OCI-LY3 (cell line): ENCODE data around the gene JUP.

Source experiments
- H2AFZ ChIP-seq: fragments of 200-600, 300-600 bp; shearing (Covaris generic); 2 replicates; pipeline ENCODE4 v1.6.0; 2014; ENCODE audit warnings: antibody characterized with exemption, low read depth, low read length
- H3K27ac ChIP-seq: fragments of 200-600, 300-600 bp; sonication (generic); 2 replicates; pipeline ENCODE4 v1.5.1; 2014; ENCODE audit warnings: mild to moderate bottlenecking, low read length, moderate library complexity, mixed read lengths
- H3K27me3 ChIP-seq: fragments of 200-600, 300-600 bp; sonication (generic); 2 replicates; pipeline ENCODE4 v1.6.1; 2014; ENCODE audit warnings: low read depth, low read length, mixed read lengths
- H3K36me3 ChIP-seq: fragments of 200-600, 300-600 bp; sonication (generic); replicated peaks from 2 replicates; pipeline ENCODE3; 2014; ENCODE audit warnings: low read depth, low read length, mixed read lengths
- H3K4me1 ChIP-seq: fragments of 300-600, 200-600 bp; sonication (generic); 2 replicates; pipeline ENCODE4 v1.6.1; 2014; ENCODE audit warnings: low read length, mixed read lengths
- H3K4me2 ChIP-seq: fragments of 200-600, 300-600 bp; sonication (generic); 2 replicates; pipeline ENCODE4 v1.6.1; 2014; ENCODE audit warnings: low read length, mixed read lengths
- H3K4me3 ChIP-seq: fragments of 300-600, 200-600 bp; sonication (generic); 2 replicates; pipeline ENCODE4 v1.5.1; 2014; ENCODE audit warnings: antibody characterized with exemption, mild to moderate bottlenecking, low read length, moderate library complexity
- H3K79me2 ChIP-seq: fragments of 300-600, 200-600 bp; shearing (Covaris generic); 2 replicates; pipeline ENCODE4 v1.6.1; 2014; ENCODE audit warnings: mild to moderate bottlenecking, low read length, mixed read lengths
- H3K9ac ChIP-seq: fragments of 300-600, 200-600 bp; shearing (Covaris generic); 2 replicates; pipeline ENCODE4 v1.6.0; 2014; ENCODE audit warnings: mild to moderate bottlenecking, low read length, moderate library complexity
- H3K9me3 ChIP-seq: fragments of 200-600, 300-600 bp; shearing (Covaris generic); 2 replicates; pipeline ENCODE4 v1.6.1; 2014; ENCODE audit warnings: low read length, mixed read lengths; ENCODE audit not compliant: insufficient read depth
- H4K20me1 ChIP-seq: fragments of 200-600, 300-600 bp; sonication (generic); 2 replicates; pipeline ENCODE4 v1.6.1; 2016; ENCODE audit warnings: low read length, mixed read lengths; ENCODE audit not compliant: insufficient read depth
- EZH2phosphoT487 ChIP-seq: fragments of 200-600 bp; shearing (Covaris generic); IDR thresholded peaks from 2 replicates; pipeline ENCODE4 v1.6.1; 2018; ENCODE audit warnings: antibody characterized with exemption, mixed run types, low read depth
- TF ChIP-seq, protein P1 (sequence below): fragments of 200-600, 300-600 bp; sonication (generic); IDR thresholded peaks from 2 replicates; pipeline ENCODE4 v1.5.1; 2014; ENCODE audit warnings: antibody characterized with exemption, low read length, low read depth

JUP gene

DNA sequence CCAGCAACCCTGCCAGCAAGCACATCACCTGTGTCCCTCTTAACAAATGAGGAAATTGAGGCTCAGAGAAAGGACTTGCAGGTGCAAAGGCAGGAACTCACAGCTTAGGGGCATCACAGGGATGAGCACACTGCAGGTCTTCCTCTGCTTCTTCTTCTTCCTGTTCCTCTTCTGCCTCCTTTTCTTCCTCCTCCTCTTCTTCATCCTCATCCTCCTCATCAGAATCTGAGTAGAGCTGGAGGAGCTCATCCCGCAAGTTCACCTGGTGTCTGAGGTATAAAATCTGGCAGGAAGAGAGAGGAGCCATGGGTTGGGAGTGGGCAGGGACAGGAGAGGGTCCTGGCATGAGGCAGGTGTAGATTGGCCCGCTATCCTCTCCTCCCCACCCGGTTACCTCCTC is 54.7 kb downstream of the JUP start:
- Histone ChIP-seq H3K4me1 (no peaks in the 10 kb centered on the region), H3K4me3 (no peak overlapping the region), H3K36me3 (no peaks in the 10 kb centered on the region), H3K79me2 (no peaks in the 10 kb centered on the region), H3K4me2 (no peak overlapping the region), H3K27me3 (peaks cover 20% of the 10 kb centered on the region), H2AFZ (no peak overlapping the region), H3K9me3 (no peaks in the 10 kb centered on the region), H3K27ac (no peak overlapping the region), H3K9ac (no peak overlapping the region), H4K20me1 (no peaks in the 10 kb centered on the region)
- TF ChIP-seq, protein P1, sequence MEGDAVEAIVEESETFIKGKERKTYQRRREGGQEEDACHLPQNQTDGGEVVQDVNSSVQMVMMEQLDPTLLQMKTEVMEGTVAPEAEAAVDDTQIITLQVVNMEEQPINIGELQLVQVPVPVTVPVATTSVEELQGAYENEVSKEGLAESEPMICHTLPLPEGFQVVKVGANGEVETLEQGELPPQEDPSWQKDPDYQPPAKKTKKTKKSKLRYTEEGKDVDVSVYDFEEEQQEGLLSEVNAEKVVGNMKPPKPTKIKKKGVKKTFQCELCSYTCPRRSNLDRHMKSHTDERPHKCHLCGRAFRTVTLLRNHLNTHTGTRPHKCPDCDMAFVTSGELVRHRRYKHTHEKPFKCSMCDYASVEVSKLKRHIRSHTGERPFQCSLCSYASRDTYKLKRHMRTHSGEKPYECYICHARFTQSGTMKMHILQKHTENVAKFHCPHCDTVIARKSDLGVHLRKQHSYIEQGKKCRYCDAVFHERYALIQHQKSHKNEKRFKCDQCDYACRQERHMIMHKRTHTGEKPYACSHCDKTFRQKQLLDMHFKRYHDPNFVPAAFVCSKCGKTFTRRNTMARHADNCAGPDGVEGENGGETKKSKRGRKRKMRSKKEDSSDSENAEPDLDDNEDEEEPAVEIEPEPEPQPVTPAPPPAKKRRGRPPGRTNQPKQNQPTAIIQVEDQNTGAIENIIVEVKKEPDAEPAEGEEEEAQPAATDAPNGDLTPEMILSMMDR: no peak
- no peak for TF ChIP-seq EZH2phosphoT487

DNA sequence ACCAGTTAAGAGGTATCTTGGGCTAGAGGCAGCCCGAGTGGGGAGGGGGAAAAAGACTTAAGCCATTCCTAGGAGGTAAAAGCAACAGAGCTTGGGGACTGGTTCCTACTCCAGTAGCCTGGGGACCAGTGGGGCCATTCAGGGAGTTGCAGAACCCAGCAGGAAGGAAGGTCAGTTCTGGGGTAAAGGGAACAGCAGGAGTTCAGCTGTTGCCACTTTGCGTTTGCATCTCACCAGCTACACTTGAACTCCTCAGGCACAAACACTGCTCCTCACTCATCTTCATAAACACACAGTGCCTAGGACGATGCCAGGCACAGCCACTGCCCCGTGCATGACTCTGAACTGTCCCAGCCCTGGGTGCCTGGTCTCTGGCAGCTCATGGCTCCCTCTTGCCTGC is 56.0 kb downstream of the JUP start:
- Histone ChIP-seq H3K9me3 (no peaks in the 10 kb centered on the region), H4K20me1 (no peaks in the 10 kb centered on the region), H3K79me2 (no peaks in the 10 kb centered on the region), H3K36me3 (no peaks in the 10 kb centered on the region), H3K4me2 (no peak overlapping the region), H3K9ac (no peak overlapping the region), H3K4me3 (no peak overlapping the region), H2AFZ (no peak overlapping the region), H3K27me3 (peaks cover 20% of the 10 kb centered on the region), H3K27ac (no peak overlapping the region), H3K4me1 (no peaks in the 10 kb centered on the region)
- no peak for TF ChIP-seq EZH2phosphoT487
- TF ChIP-seq, protein P1: no peak

DNA sequence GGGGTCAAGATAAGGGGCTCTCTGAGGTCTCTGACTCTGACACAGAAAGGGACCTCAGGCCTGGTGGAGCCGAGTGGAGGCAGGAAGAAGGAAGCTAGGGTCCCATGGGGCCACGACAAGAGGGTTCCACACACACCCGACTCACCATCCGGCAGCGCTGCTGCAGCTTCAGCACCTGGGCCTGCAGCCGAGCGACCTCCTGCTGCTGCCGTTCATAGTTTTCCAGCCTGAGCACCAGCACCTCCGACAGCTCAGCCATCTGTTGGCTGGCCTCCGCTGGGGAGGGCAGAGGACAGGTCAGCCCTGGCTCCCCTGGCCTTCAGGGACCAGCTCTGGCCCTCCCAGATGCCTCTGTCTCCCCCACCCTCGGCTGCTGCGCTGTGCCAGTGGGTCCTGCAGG is 58.5 kb downstream of the JUP start:
- no peak overlapping the region for H3K9ac ChIP-seq

DNA sequence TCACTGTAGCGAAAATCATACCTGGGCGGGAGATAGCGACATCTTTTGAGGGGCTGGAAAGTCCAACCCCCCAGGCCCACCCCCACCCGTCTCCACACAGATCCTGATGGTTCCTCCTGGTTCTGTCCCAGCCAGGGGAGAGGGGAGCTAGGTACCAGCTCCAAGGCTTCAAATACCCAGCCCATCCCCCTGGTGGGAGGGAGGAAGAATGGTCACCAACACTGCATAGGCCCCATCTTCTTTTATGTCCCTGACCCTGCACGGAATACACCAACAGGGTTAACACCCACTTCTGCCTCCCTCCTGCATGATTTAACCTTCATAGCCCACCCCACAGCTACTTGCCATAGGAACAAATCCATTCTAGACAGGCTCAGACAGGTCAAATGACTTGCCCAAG is 61.4 kb downstream of the JUP start:
- TF ChIP-seq, protein P1: no peak
- TF ChIP-seq EZH2phosphoT487: no peak
- H3K4me1 ChIP-seq: no peaks in the 10 kb centered on the region
- no peaks in the 10 kb centered on the region for H3K9me3 ChIP-seq
- no peaks in the 10 kb centered on the region for H3K79me2 ChIP-seq
- no peak overlapping the region for H3K27ac ChIP-seq
- no peak overlapping the region for H3K4me3 ChIP-seq
- H2AFZ ChIP-seq: no peak overlapping the region
- H3K27me3 ChIP-seq: peaks cover 1% of the 10 kb centered on the region; the same call in 1 of the 2 replicates
- no peaks in the 10 kb centered on the region for H3K36me3 ChIP-seq
- H3K9ac ChIP-seq: no peak overlapping the region
- no peaks in the 10 kb centered on the region for H4K20me1 ChIP-seq
- H3K4me2 ChIP-seq: no peak overlapping the region

More for the DNA sequence above, 58.5 kb downstream of the JUP start:
- H2AFZ ChIP-seq: no peak overlapping the region
- H3K27ac ChIP-seq: no peak overlapping the region
- no peak overlapping the region for H3K4me2 ChIP-seq
- H3K36me3 ChIP-seq: no peaks in the 10 kb centered on the region
- no peaks in the 10 kb centered on the region for H4K20me1 ChIP-seq
- H3K4me3 ChIP-seq: no peak overlapping the region
- TF ChIP-seq EZH2phosphoT487: no peak
- TF ChIP-seq, protein P1: no peak
- peaks cover 20% of the 10 kb centered on the region for H3K27me3 ChIP-seq
- no peaks in the 10 kb centered on the region for H3K4me1 ChIP-seq
- H3K79me2 ChIP-seq: no peaks in the 10 kb centered on the region
- no peaks in the 10 kb centered on the region for H3K9me3 ChIP-seq
